ENCODE data around the gene NUP133. TPM values are rescaled to one million over a fixed set of nuclear protein-coding genes. Genes with fewer than 3 reads are reported as not detected.

Gene NUP133
- polyA plus RNA-seq, 2 of the 4 experiments (the other 2 are of a cell fraction), result 20.6 to 43.2 TPM

DNA sequence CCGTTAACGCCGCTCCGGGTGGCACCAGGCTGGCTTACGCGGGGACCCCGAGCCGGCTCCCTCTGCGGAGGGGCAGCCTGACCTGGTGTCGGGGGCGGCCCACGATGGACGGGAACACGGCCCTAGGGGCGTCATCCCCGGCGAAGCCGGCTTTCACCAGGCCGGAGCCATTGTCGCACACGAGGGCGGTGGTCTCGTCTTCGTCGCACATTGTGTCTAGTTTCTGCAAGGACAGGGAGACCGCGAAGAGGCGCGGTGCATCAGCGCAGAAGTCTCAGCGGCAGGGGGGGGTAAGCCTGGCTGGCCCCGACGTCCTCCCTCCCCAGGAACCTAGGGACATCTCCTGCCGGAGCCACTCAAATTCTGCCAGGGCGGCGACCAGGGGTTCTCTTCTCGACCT is 75.2 kb downstream of the NUP133 start (continued):
- TF ChIP-seq HES2 (IDR thresholded peaks at IDR 0.05) (no peak), RCOR1 (IDR thresholded peaks at IDR 0.05; ENCODE audit: low read depth, low read length) (no peak), MYC (IDR thresholded peaks at IDR 0.05; ENCODE audit: borderline replicate concordance, low read length) (no peak)

DNA sequence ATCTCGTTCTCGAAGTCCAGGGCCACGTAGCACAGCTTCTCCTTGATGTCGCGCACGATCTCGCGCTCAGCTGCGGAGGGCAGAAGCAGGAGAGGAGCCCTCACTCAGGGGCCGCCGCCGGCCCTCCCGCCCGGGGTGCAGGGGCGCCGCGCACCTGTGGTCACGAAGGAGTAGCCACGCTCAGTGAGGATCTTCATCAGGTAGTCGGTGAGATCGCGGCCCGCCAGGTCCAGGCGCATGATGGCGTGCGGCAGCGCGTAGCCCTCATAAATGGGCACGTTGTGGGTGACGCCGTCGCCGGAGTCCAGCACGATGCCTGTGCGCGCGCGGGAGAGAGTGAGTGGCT is 76.1 kb downstream of the NUP133 start:
- DNase-seq (ENCODE audit: low read depth in 1 of 2, low spot score in 1 of 2), result no peak
- H3K4me2 ChIP-seq, result no peak overlapping the region
- CTCF ChIA-PET, result no interaction called here
- H3K4me3 ChIP-seq, result no peak overlapping the region
- H3K27ac ChIP-seq, result no peak overlapping the region
- 77% methylated on average over 26 of the region's 38 CpGs for WGBS (ENCODE audit: missing lambda C conversion rate)
- no peaks in the 10 kb centered on the region for H3K4me1 ChIP-seq
- POLR2A ChIA-PET, result no interaction called here
- ATAC-seq, result no peak
- H3K9me3 ChIP-seq, result no peaks in the 10 kb centered on the region
- TF ChIP-seq PHF8 (IDR thresholded peaks at IDR 0.05; ENCODE audit: borderline replicate concordance, low read depth) (no peak), FOSL2 (IDR thresholded peaks at IDR 0.05) (no peak), FOSL2 (CRISPR knock-in tag; IDR thresholded peaks at IDR 0.05) (no peak), SREBF2 (IDR thresholded peaks at IDR 0.05) (no peak), RARB (CRISPR knock-in tag; IDR thresholded peaks at IDR 0.05) (no peak), CEBPB (IDR thresholded peaks at IDR 0.05) (no peak), ESRRA (IDR thresholded peaks at IDR 0.05; ENCODE audit: borderline replicate concordance, low read length) (no peak), HOXA7 (CRISPR knock-in tag; IDR thresholded peaks at IDR 0.05) (no peak), ATOH8 (CRISPR knock-in tag; IDR thresholded peaks at IDR 0.05; ENCODE audit: low read depth) (no peak), GATA3 (IDR thresholded peaks at IDR 0.05; ENCODE audit: borderline replicate concordance) (no peak), ZNF302 (CRISPR knock-in tag; IDR thresholded peaks at IDR 0.05) (no peak), RFX5 (IDR thresholded peaks at IDR 0.05) (no peak), MYC (IDR thresholded peaks at IDR 0.05; ENCODE audit: borderline replicate concordance, low read length) (no peak), NFE2L2 (conservative IDR thresholded peaks at IDR 0.05; ENCODE audit: low read length) (no peak), REST (IDR thresholded peaks at IDR 0.05) (no peak), ZFP36 (IDR thresholded peaks at IDR 0.05; ENCODE audit: borderline replicate concordance, partially characterized antibody) (no peak)
- TF ChIP-seq, protein P1, sequence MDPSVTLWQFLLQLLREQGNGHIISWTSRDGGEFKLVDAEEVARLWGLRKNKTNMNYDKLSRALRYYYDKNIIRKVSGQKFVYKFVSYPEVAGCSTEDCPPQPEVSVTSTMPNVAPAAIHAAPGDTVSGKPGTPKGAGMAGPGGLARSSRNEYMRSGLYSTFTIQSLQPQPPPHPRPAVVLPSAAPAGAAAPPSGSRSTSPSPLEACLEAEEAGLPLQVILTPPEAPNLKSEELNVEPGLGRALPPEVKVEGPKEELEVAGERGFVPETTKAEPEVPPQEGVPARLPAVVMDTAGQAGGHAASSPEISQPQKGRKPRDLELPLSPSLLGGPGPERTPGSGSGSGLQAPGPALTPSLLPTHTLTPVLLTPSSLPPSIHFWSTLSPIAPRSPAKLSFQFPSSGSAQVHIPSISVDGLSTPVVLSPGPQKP (IDR thresholded peaks at IDR 0.05; ENCODE audit: low read depth, low read length), result no peak
- FAIRE-seq, result no peak
